ENCODE measurements around the gene ADSS2. TPM values are rescaled to one million over a fixed set of nuclear protein-coding genes. Genes with fewer than 3 reads are reported as not detected.

The ADSS2 gene
- total and polyA plus RNA-seq, 2 donors (not counting 3 experiments of a cell fraction or from before 2014, with no cell fraction given) = 35.5 to 90.6 TPM

GRCh38 chr1:244383278-244383884 is 68.3 kb downstream of the ADSS2 start:
- no TSS peak for BruUV-seq (replicated peaks)
- Histone ChIP-seq H3K9ac (replicated peaks; ENCODE audit: extremely low read depth, insufficient read depth, low read length) (no peak overlapping the region), H3K4me1 (ENCODE audit: control insufficient read depth, extremely low read depth, insufficient read depth, low read length) (peaks cover 7% of the 10 kb centered on the region), H3K27me3 (ENCODE audit: control insufficient read depth in 2 of 2, insufficient read depth in 2 of 2, low read length in 2 of 2) (no peaks in the 10 kb centered on the region), H3K4me2 (ENCODE audit: insufficient read depth, low read length) (no peak overlapping the region), H3K36me3 (ENCODE audit: control insufficient read depth in 2 of 2, extremely low read depth in 1 of 2, insufficient read depth in 2 of 2, low read length in 2 of 2) (no peaks in the 10 kb centered on the region), H3K4me3 (replicated peaks in 1 of 3; ENCODE audit: insufficient read depth in 1 of 3, low read depth in 1 of 3, low read length in 3 of 3) (no peak overlapping the region), H3K9me3 (replicated peaks; ENCODE audit: control insufficient read depth, insufficient read depth, low read length) (no peaks in the 10 kb centered on the region), H4K20me1 (replicated peaks; ENCODE audit: control insufficient read depth, extremely low read depth, insufficient read depth, low read length) (no peaks in the 10 kb centered on the region), H3K79me2 (ENCODE audit: control insufficient read depth, insufficient read depth, low read length) (no peaks in the 10 kb centered on the region), H3K9me1 (replicated peaks; ENCODE audit: control insufficient read depth, extremely low read depth, insufficient read depth, low read length) (no peaks in the 10 kb centered on the region), H2AFZ (ENCODE audit: low read depth, low read length) (no peak overlapping the region), H3K27ac (ENCODE audit: insufficient read depth, low read depth, low read length) (no peak overlapping the region)
- TF ChIP-seq POLR2AphosphoS5 (IDR thresholded peaks at IDR 0.05; ENCODE audit: insufficient read depth, low read depth, low read length) (no peak), EZH2 (IDR thresholded peaks at IDR 0.05; ENCODE audit: borderline replicate concordance, low read depth, low read length, severe bottlenecking) (no peak)
- TF ChIP-seq, protein P1, sequence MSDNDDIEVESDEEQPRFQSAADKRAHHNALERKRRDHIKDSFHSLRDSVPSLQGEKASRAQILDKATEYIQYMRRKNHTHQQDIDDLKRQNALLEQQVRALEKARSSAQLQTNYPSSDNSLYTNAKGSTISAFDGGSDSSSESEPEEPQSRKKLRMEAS (IDR thresholded peaks at IDR 0.05; ENCODE audit: insufficient read depth, insufficient read length) = no peak
- TF ChIP-seq, protein P2, sequence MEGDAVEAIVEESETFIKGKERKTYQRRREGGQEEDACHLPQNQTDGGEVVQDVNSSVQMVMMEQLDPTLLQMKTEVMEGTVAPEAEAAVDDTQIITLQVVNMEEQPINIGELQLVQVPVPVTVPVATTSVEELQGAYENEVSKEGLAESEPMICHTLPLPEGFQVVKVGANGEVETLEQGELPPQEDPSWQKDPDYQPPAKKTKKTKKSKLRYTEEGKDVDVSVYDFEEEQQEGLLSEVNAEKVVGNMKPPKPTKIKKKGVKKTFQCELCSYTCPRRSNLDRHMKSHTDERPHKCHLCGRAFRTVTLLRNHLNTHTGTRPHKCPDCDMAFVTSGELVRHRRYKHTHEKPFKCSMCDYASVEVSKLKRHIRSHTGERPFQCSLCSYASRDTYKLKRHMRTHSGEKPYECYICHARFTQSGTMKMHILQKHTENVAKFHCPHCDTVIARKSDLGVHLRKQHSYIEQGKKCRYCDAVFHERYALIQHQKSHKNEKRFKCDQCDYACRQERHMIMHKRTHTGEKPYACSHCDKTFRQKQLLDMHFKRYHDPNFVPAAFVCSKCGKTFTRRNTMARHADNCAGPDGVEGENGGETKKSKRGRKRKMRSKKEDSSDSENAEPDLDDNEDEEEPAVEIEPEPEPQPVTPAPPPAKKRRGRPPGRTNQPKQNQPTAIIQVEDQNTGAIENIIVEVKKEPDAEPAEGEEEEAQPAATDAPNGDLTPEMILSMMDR (IDR thresholded peaks at IDR 0.05; ENCODE audit: extremely low read depth in 1 of 2, insufficient read depth in 1 of 2, low read depth in 1 of 2, low read length in 2 of 2) = peak in 1 of 2 donors; percentile 3
- no peak for FAIRE-seq
- ChIA-PET POLR2A (no interaction called here), CTCF (interaction anchor here (0.9 to 1.4 kb wide), 2 partner anchors 14 to 23 kb away, joined by 3 read pairs; no protein-coding TSS in a partner anchor)
- dilution Hi-C loops (cut with MboI; ENCODE audit: extremely low pct_ligation_motif_present, low sequenced_read_pairs) = no loop called here
- DNase-seq (ENCODE audit: low read depth, low spot score) = no peak
- intact Hi-C loops (cut with micrococcal nuclease) = loop anchor here (2.0 kb wide), 1 partner anchor 69 kb away; no protein-coding TSS in a partner anchor
